ENCODE results near the gene CHST15.

- no peak for TF ChIP-seq MAX (IDR thresholded peaks at IDR 0.05)
- TF ChIP-seq CTCF (IDR thresholded peaks at IDR 0.05; ENCODE audit: low read depth, low read length, missing input control) = no peak
These were observed 72.2 kb downstream of the CHST15 start for GRCh38 chr10:124020981-124021815.
